H9 (cell line): Measurements from ENCODE around the gene PPA1. TPM values are rescaled to one million over a fixed set of nuclear protein-coding genes. Genes with fewer than 3 reads are reported as not detected.

Experiments
- DNase-seq: peaks from one replicate; pipeline ENCODE4 v3.0.0-alpha.2; 2017
- H2AFZ ChIP-seq: one replicate; pipeline ENCODE4 v1.6.1; 2013; ENCODE audit warnings: mild to moderate bottlenecking, low read length, control low read depth, moderate library complexity
- H2AK5ac ChIP-seq: 2 replicates; pipeline ENCODE4 v1.6.1; 2013; ENCODE audit warnings: low read length, control low read depth, mixed read lengths; ENCODE audit not compliant: insufficient read length
- H2BK120ac ChIP-seq: one replicate; pipeline ENCODE4 v1.6.1; 2013; ENCODE audit warnings: low read depth, mild to moderate bottlenecking, low read length, control low read depth, inconsistent platforms; ENCODE audit not compliant: poor library complexity, severe bottlenecking
- H2BK12ac ChIP-seq: 2 replicates; pipeline ENCODE4 v1.6.1; 2013; ENCODE audit warnings: low read length, control low read depth, mixed read lengths, low read depth; ENCODE audit not compliant: insufficient read length
- H2BK15ac ChIP-seq: 2 replicates; pipeline ENCODE4 v1.6.1; 2013; ENCODE audit warnings: low read depth, low read length, control low read depth
- H2BK20ac ChIP-seq: one replicate; pipeline ENCODE4 v1.6.1; 2013; ENCODE audit warnings: low read depth, mild to moderate bottlenecking, low read length, control low read depth, inconsistent platforms; ENCODE audit not compliant: poor library complexity, severe bottlenecking
- H2BK5ac ChIP-seq: 2 replicates; pipeline ENCODE4 v1.6.1; 2013; ENCODE audit warnings: low read length, control low read depth, mixed read lengths; ENCODE audit not compliant: insufficient read length
- H3K14ac ChIP-seq: 2 replicates; pipeline ENCODE4 v1.6.1; 2013; ENCODE audit warnings: low read length, control low read depth; ENCODE audit not compliant: insufficient read depth
- H3K18ac ChIP-seq: 2 replicates; pipeline ENCODE4 v1.6.1; 2013; ENCODE audit warnings: low read depth, mild to moderate bottlenecking, mixed read lengths, low read length, control low read depth; ENCODE audit not compliant: insufficient read length
- H3K23ac ChIP-seq: 2 replicates; pipeline ENCODE4 v1.6.1; 2013; ENCODE audit warnings: low read length, control low read depth, mixed read lengths, low read depth; ENCODE audit not compliant: insufficient read length
- H3K23me2 ChIP-seq: 2 replicates; pipeline ENCODE4 v1.6.1; 2013; ENCODE audit warnings: low read depth, mild to moderate bottlenecking, mixed read lengths, low read length, control low read depth; ENCODE audit not compliant: insufficient read length, poor library complexity, severe bottlenecking
- H3K27ac ChIP-seq: 2 replicates; pipeline ENCODE4 v1.5.1; 2013; ENCODE audit warnings: low read length, control low read depth, mixed read lengths, low read depth; ENCODE audit not compliant: insufficient read length
- H3K27me3 ChIP-seq: 2 replicates; pipeline ENCODE4 v1.6.1; 2013; ENCODE audit warnings: low read length, control low read depth, inconsistent platforms; ENCODE audit not compliant: insufficient read depth
- H3K4ac ChIP-seq: 2 replicates; pipeline ENCODE4 v1.6.1; 2013; ENCODE audit warnings: low read depth, mild to moderate bottlenecking, control low read depth, inconsistent platforms, low read length, moderate library complexity
- H3K4me1 ChIP-seq: 2 replicates; pipeline ENCODE4 v1.6.1; 2013; ENCODE audit warnings: low read length, control low read depth, inconsistent platforms; ENCODE audit not compliant: insufficient read depth
- H3K4me2 ChIP-seq: 2 replicates; pipeline ENCODE4 v1.6.1; 2013; ENCODE audit warnings: low read length, control low read depth, mixed read lengths; ENCODE audit not compliant: insufficient read length, insufficient read depth
- H3K56ac ChIP-seq: 2 replicates; pipeline ENCODE4 v1.6.1; 2013; ENCODE audit warnings: low read depth, mild to moderate bottlenecking, mixed read lengths, low read length, control low read depth; ENCODE audit not compliant: insufficient read length
- H3K79me1 ChIP-seq: 2 replicates; pipeline ENCODE4 v1.6.1; 2013; ENCODE audit warnings: low read depth, mild to moderate bottlenecking, moderate library complexity, low read length, control low read depth, inconsistent platforms; ENCODE audit not compliant: insufficient read depth, poor library complexity, severe bottlenecking
- H3K79me2 ChIP-seq: 2 replicates; pipeline ENCODE4 v1.6.1; 2013; ENCODE audit warnings: low read length, control low read depth, inconsistent platforms; ENCODE audit not compliant: insufficient read depth
- H3K9ac ChIP-seq: 2 replicates; pipeline ENCODE4 v1.6.1; 2013; ENCODE audit warnings: low read length, control low read depth, mixed read lengths; ENCODE audit not compliant: insufficient read length; ENCODE audit errors: extremely low read depth
- H3K9me3 ChIP-seq: one replicate; pipeline ENCODE4 v1.6.1; 2013; ENCODE audit warnings: low read depth, low read length, inconsistent platforms; ENCODE audit not compliant: control insufficient read depth
- H3T11ph ChIP-seq: one replicate; pipeline ENCODE4 v1.6.1; 2013; ENCODE audit warnings: mild to moderate bottlenecking, low read length, control low read depth, inconsistent platforms
- H4K20me1 ChIP-seq: one replicate; pipeline ENCODE4 v1.6.1; 2013; ENCODE audit not compliant: control insufficient read depth, insufficient read length, insufficient read depth
- H4K5ac ChIP-seq: 2 replicates; pipeline ENCODE4 v1.6.1; 2013; ENCODE audit warnings: low read depth, mild to moderate bottlenecking, mixed read lengths, low read length, control low read depth; ENCODE audit not compliant: insufficient read length
- H4K8ac ChIP-seq: replicated peaks from 2 replicates; pipeline ENCODE4 v1.6.1; 2013; ENCODE audit warnings: low read length, control low read depth, mixed read lengths, low read depth; ENCODE audit not compliant: insufficient read length
- H4K91ac ChIP-seq: 2 replicates; pipeline ENCODE4 v1.6.1; 2013; ENCODE audit warnings: low read depth, mild to moderate bottlenecking, moderate library complexity, mixed read lengths, low read length, control low read depth; ENCODE audit not compliant: insufficient read length
- H3K27ac Mint-ChIP-seq, 3 experiments: 2 replicates in 2 of 3; 3 replicates in 1 of 3; pipeline ENCODE4 v1.8.0; 2020 to 2021; ENCODE audit warnings: mixed read lengths in 3 of 3, mild to moderate bottlenecking in 1 of 3, moderate library complexity in 1 of 3
- H3K27me3 Mint-ChIP-seq: 2 replicates; pipeline ENCODE4 v1.8.0; 2021; ENCODE audit warnings: low read depth, mild to moderate bottlenecking, moderate library complexity, mixed read lengths
- H3K36me3 Mint-ChIP-seq, 3 experiments: 2 replicates in 2 of 3; 3 replicates in 1 of 3; pipeline ENCODE4 v1.8.0; 2020 to 2021; ENCODE audit warnings: low read depth in 3 of 3, mixed read lengths in 3 of 3; ENCODE audit not compliant: insufficient read depth in 1 of 3
- H3K4me1 Mint-ChIP-seq, 2 experiments: 2 replicates each; pipeline ENCODE4 v1.8.0; 2020; ENCODE audit warnings: mixed read lengths in 2 of 2
- H3K4me3 Mint-ChIP-seq, 2 experiments: 2 replicates in 1 of 2; 3 replicates in 1 of 2; pipeline ENCODE4 v1.8.0; 2020 to 2021; ENCODE audit warnings: mild to moderate bottlenecking in 2 of 2, mixed read lengths in 2 of 2, moderate library complexity in 1 of 2
- H3K9me3 Mint-ChIP-seq, 2 experiments: 2 replicates in 1 of 2; 3 replicates in 1 of 2; pipeline ENCODE4 v1.8.0; 2020; ENCODE audit warnings: mild to moderate bottlenecking in 2 of 2, mixed read lengths in 2 of 2, moderate library complexity in 1 of 2
- WGBS: extraction: QIAGEN DNeasy Blood & Tissue Kit; methylation state at CpG from one replicate; pipeline ENCODE4 v1.1.7; 2013; ENCODE audit warnings: missing lambda C conversion rate, low lambda C conversion rate, mixed read lengths; ENCODE audit not compliant: insufficient read length; ENCODE audit errors: extremely low coverage; 5-methylcytosine and 5-hydroxymethylcytosine counted together
- total RNA-seq: library from RNA; stranded (reverse); gene quantifications from 2 replicates; pipeline ENCODE4 v1.2.1, GENCODE V29; 2021
- TF ChIP-seq, protein P1 (sequence below): fragments of 200-600 bp; sonication (generic); conservative IDR thresholded peaks from 3 replicates; pipeline ENCODE4 v1.8.0; 2021; ENCODE audit warnings: antibody characterized with exemption, mild to moderate bottlenecking

Gene PPA1
- total RNA-seq, 1 experiment from 2014 or later = 115 TPM

- TF ChIP-seq, protein P1, sequence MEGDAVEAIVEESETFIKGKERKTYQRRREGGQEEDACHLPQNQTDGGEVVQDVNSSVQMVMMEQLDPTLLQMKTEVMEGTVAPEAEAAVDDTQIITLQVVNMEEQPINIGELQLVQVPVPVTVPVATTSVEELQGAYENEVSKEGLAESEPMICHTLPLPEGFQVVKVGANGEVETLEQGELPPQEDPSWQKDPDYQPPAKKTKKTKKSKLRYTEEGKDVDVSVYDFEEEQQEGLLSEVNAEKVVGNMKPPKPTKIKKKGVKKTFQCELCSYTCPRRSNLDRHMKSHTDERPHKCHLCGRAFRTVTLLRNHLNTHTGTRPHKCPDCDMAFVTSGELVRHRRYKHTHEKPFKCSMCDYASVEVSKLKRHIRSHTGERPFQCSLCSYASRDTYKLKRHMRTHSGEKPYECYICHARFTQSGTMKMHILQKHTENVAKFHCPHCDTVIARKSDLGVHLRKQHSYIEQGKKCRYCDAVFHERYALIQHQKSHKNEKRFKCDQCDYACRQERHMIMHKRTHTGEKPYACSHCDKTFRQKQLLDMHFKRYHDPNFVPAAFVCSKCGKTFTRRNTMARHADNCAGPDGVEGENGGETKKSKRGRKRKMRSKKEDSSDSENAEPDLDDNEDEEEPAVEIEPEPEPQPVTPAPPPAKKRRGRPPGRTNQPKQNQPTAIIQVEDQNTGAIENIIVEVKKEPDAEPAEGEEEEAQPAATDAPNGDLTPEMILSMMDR = no peak
- no peaks in the 10 kb centered on the region for H4K20me1 ChIP-seq
- no peak overlapping the region for H3K56ac ChIP-seq
- no peak overlapping the region for H2AK5ac ChIP-seq
- Mint-ChIP-seq H3K36me3 (no peaks in the 10 kb centered on the region; a peak in 1 of 7 replicates), H3K9me3 (peaks cover 3 to 9% of the 10 kb centered on the region in 2 experiments; a peak in 3 of 5 replicates), H3K4me1 (peaks cover 0 to 4% of the 10 kb centered on the region in 2 experiments; a peak in 2 of 4 replicates), H3K27ac (no peak overlapping the region), H3K4me3 (no peak overlapping the region), H3K27me3 (peaks cover 1% of the 10 kb centered on the region)
- no peak overlapping the region for H3K4ac ChIP-seq
- peaks cover 2% of the 10 kb centered on the region for H3K23me2 ChIP-seq
- H3K79me1 ChIP-seq = no peaks in the 10 kb centered on the region
- no peaks in the 10 kb centered on the region for H3K4me1 ChIP-seq
- no peak overlapping the region for H3K14ac ChIP-seq
- H3K9me3 ChIP-seq = no peaks in the 10 kb centered on the region
- H3K27ac ChIP-seq = no peak overlapping the region
- H4K91ac ChIP-seq = no peak overlapping the region
- no peak overlapping the region for H3T11ph ChIP-seq
- no peak overlapping the region for H4K5ac ChIP-seq
- no peaks in the 10 kb centered on the region for H3K79me2 ChIP-seq
- no peak overlapping the region for H3K18ac ChIP-seq
- WGBS = no CpG with 5 or more reads among the region's 3 CpGs
- no peak overlapping the region for H2BK12ac ChIP-seq
- H2BK15ac ChIP-seq = no peak overlapping the region
- no peak overlapping the region for H2BK5ac ChIP-seq
- H3K27me3 ChIP-seq = no peaks in the 10 kb centered on the region
- no peak overlapping the region for H2BK20ac ChIP-seq
- H3K4me2 ChIP-seq = no peak overlapping the region
- H3K23ac ChIP-seq = no peak overlapping the region
- no peak overlapping the region for H2BK120ac ChIP-seq
- no peak for DNase-seq
- H3K9ac ChIP-seq = no peak overlapping the region
- no peak overlapping the region for H4K8ac ChIP-seq
- no peak overlapping the region for H2AFZ ChIP-seq
Observed at GRCh38 chr10:70175516-70175915, 57.7 kb downstream of the PPA1 start.
